HG03565 (cell line): ENCODE measurements around the gene PPY.
"Not testable (repeated sequence)": the region's sequence is repeated elsewhere in the genome, so short reads cannot be mapped to it uniquely, and the experiment has no call there.

Experiments
- ATAC-seq: cut with Tn5 transposase; IDR thresholded peaks from one replicate; pipeline ENCODE4 v1.9.1; 2021; ENCODE audit warnings: mild to moderate bottlenecking, moderate library complexity; ENCODE audit not compliant: unreplicated experiment

The PPY gene

DNA sequence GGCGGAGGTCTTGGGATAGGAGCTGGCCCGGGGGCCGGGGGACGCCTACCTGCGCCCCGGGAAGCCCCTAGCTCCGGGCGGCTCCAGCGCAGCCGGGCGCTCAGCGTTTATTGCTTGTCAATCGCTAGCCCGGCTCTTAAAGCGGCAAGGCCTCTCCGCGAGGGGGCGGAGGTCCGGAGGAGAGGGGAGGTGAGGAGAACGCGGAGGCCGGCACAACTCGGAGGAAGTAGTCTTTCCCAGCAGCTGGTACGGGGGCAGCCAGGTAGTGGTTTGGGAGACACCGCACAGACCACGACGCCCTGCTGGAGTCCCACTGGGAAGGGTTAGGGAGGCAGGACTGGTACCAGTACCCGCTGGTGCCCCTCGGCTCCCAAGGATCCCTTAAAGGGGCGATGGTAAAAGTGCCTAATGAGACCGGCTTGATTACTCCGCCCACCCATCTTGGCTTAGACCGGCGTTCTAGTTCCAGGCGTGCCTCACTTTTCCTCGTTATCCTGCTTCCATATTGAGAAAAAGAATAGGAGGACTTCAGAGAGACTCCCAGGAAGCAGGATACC lies 34.8 kb downstream of the PPY start, which contains the start of gene MPP2:
Gene MPP2, minus strand, starts transcription at position 112 of the 557 bp plus-strand sequence. CDS start 3,076 bp downstream, outside the sequence.
- no peak for ATAC-seq

GRCh38 chr17:43906951-43907424 lies 35.3 kb downstream of the PPY start:
- ATAC-seq = no peak

- no peak for ATAC-seq
Observed at GRCh38 chr17:43905985-43906852, 36.1 kb downstream of the PPY start.

DNA sequence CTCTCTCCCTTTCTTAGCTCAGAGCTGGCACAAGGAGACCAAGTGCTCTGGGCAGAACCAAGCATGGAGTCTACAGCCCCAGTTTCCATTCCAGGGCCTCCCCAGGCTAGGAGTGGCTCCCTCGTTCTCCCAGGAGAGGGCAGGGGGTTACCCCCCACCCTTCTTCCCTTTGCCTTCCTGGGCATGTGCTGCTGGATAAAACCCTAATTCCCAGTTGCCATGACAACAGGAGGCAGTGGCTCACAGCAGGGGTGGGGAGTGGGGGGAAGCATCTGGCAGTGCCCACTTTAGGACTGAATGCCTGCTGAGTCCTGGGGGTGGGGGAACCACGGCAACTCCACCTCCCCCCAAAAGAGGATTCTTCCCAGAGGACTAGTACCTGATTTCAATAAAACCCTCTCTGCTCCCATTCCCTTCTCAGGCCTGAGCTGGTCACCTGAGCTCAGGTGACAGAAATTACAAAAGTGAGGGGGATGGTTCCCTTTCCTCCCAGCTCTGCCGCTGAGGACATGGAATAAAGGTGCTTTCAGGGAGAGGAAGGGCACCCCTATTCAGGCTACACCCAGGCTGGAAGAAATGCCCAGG lies 36.8 kb downstream of the PPY start:
- ATAC-seq = no peak

GRCh38 chr17:43901861-43902589 lies 40.3 kb downstream of the PPY start:
- ATAC-seq = no peak

GRCh38 chr17:43900858-43901754 lies 41.2 kb downstream of the PPY start:
- ATAC-seq = no peak

DNA sequence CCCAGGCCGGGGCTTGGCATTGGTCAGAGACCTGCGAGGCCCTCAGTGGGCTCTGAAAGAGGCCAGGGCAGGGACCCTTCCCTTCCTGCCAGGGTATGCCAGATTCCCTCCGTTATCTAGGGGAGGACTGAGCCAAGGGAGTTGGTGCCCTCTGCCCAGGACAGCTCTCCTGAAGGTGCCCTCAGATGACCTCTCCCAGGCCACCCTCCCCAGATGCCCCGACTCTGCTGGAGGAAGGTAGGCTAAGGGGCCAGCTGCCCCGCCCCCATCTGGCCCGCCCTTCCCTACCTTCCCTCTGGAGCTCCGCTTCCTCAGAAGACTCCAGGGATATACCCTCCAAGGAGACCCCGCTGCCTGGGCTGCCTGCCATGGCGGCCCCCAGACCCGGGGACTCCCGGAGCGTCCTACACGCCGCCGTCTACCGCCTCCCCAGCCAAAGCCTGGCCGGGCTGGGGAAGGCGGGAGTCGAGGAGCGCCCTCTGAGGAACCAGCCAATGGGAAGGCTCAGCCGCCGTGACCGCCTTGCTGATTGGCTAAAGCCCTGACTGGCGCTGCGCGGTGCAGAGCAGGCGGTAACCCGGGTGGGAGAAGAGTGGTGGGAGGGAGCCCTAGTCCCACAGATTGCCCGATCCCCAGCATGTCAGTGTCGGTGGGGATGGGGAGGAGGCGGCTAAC lies 42.0 kb downstream of the PPY start:
- ATAC-seq = no peak

GRCh38 chr17:43898446-43898845 lies 43.8 kb downstream of the PPY start:
- no peak for ATAC-seq

GRCh38 chr17:43897831-43898230 lies 44.4 kb downstream of the PPY start:
- ATAC-seq = no peak

GRCh38 chr17:43894494-43894893 lies 47.8 kb downstream of the PPY start:
- ATAC-seq = not testable (repeated sequence)

DNA sequence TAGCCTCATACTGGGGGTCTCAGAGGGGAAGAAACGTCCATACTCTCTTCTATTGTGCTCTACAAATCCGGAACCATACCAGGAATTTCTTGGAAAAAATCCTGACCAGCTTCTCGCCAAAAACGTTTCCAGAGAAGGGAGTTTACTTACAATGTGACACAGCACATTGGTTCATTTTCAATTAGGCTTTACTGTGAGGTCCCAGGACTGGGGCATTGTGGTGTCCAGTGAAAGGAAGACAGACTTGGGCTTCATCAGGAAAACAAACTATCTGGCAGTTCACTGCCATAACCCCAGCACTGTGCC lies 49.7 kb downstream of the PPY start:
- ATAC-seq = no peak

GRCh38 chr17:43891851-43892646 lies 50.2 kb downstream of the PPY start:
- ATAC-seq = no peak
